Measurements from ENCODE around the gene BEAN1.
"Not testable (repeated sequence)": the region's sequence is repeated elsewhere in the genome, so short reads cannot be mapped to it uniquely, and the experiment has no call there.

Gene BEAN1

DNA sequence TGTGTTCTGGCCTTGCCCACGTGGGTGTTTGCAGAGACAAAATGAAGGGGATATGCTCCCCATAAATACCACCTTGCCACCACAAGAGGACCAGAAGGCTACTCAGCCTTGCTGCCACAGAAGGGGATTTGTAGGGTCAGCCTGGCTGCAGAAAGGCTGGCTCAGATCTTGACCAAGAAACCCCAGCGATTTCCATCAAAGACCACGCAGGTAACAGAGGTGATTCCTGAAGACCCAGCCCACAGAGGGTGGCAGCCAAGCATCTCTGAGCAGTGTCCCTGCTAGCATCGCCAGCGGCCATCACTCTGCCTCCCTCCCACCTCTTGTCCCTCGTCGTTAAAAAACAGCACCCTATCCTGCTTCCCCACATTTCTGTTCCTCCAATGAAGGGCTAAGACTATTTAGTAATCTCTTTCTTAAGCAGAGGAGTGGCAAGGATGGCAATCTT is 54.9 kb downstream of the BEAN1 start:
- in situ Hi-C loops (cut with MboI; ENCODE audit: low sequenced_read_pairs): no loop called here

DNA sequence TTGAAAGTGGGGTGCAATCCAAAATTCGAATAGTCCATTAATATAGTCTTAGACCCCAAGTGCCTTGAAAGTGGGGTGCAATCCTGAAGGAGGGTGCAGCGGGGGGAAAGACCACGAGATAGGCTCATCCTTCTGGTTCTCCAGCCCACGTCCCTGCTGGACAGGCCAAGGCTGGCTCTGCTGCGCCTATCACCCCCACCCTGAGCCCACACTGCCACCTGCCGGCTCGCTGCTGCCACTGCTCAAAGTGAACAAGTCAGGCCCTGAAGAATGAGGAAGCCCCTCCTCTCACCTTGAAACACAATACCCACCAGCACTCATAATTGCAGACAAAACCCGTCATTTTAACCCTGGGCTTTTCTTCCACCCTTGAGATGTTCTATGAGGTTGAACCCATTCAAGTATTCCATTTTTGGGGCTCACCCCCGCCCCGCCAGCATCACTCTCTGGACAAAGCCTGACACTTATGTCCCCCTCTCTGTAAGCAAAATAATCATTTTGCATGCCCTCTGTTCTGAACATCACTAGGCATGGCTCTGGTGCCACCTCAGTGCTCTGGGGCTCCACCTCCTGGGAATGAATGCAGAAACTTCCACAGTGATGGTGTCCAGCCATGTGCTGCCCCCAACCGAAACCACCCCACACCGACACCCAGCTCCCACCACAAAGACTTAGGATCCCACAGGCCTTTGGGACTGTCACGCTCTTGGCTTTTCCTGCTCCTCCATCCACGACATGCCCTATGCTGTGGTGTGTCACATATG is 56.8 kb downstream of the BEAN1 start:
- in situ Hi-C loops (cut with MboI; ENCODE audit: low sequenced_read_pairs): no loop called here

DNA sequence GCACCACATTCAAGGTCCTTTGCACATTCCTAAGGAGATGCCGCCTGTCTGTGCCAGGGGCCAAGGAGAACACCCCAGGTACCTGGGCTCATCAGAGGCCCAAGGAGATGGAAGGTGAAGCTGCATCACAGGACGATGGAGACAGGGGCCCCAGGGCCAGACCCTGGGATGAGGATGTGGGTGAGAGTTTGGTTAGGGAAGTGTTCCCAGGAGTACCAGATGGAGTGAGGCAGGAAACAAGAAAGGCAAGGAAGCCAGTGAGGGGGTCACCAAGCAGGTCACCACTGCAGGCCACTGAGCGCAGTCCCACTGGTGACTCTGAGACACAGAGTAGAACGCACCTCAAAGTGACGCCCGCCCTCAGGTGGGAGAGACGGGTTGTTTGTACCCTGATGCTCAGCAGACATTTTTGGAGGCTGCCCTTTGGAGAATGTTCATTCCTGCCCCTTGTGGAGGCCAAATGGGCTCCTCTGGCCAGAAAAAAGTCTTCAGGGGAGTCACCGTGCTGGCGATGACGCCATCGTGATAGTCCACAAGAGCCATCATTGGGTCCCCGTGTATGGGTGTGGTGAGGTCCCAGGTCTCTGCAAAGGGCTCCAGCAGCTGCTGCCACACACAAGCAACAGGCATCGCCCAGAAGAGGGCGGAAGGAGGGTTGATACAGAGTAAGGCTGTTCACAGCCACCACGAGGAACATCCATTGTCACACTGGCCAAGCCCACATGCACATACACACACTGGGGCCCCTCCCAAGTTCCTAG is 57.5 kb downstream of the BEAN1 start:
- in situ Hi-C loops (cut with MboI; ENCODE audit: low sequenced_read_pairs): no loop called here

DNA sequence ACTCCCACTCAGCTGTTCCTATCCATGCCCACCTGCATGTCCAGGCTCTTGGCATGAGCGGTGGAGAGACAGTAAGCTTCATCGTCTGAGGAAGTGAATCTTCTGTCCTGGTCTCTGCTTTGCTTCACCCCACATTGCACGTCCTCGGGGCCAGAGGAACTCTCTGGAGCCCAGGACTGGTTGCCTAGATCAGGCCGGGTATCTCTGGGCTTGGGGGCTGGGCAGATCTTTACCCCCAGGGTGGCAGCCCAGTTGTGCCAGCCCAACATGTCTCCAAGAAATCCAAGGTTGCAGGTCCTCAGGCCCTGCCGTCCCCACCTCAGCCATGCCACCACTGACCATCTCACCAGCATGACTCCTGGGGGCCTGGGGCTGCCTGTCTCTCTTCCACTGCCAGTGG is 58.3 kb downstream of the BEAN1 start:
- in situ Hi-C loops (cut with MboI; ENCODE audit: low sequenced_read_pairs): no loop called here

DNA sequence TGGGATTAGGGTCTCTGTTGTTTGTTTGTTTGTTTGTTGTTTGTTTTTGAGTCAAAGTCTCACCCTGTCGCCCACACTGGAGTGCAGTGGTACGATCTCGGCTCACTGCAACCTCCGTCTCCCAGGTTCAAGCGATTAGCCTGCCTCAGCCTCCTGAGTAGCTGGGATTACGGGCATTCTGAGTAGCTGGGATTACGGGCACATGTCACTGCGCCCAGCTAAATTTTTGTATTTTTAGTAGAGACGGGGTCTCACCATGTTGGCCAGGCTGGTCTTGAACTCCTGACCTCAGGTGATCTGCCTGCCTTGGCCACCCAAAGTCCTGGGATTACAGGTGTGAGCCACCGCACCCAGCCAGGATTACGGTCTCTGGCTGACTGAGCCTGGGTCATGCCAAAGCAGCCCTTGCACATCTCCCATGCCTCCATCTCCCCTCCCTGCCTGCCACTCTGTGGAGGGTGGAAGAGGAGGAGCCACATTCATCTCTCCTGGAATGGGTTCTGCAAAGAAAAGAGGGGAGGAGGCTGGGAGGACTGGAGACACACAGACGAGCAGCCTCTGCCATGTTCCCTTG is 59.2 kb downstream of the BEAN1 start:
- in situ Hi-C loops (cut with MboI; ENCODE audit: low sequenced_read_pairs): no loop called here

DNA sequence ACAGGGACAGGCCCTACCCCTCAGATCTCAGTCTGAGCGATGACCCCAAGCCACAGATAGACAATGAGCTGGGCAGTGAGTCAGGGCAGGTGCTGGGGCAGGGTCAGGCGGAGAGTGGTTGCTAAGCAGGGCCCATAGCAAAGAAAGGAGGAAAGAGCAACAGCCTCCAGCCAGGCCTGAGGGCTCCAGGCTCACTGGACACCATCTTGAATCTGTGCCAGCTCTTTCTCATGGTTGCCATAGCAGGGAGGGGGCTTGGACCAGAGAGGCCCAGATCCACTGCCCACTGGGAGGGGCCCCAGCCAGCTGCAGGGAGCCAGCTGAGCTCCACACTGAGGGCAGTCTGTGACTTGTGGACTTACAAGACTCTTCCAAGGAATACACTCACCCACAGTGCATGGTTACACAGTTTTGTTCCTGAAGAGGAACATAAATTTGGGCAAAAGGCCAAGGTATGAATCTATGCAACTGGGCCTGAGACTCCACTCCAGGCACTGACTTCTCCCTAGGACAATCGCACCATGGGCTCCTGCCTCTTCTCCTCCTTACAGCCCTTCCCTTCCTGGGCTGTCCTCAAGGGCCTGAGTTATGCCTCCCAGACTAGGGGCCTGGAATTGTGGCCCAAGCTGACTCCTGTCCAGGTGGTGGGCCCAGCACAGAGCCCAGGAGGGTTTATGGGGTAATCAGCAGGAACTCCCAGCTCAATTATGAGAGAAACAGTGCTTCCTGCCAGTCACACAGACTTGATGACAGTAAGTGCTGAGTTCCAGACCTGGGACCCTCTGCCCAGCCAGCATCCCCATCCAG is 59.9 kb downstream of the BEAN1 start:
- in situ Hi-C loops (cut with MboI; ENCODE audit: low sequenced_read_pairs): no loop called here

DNA sequence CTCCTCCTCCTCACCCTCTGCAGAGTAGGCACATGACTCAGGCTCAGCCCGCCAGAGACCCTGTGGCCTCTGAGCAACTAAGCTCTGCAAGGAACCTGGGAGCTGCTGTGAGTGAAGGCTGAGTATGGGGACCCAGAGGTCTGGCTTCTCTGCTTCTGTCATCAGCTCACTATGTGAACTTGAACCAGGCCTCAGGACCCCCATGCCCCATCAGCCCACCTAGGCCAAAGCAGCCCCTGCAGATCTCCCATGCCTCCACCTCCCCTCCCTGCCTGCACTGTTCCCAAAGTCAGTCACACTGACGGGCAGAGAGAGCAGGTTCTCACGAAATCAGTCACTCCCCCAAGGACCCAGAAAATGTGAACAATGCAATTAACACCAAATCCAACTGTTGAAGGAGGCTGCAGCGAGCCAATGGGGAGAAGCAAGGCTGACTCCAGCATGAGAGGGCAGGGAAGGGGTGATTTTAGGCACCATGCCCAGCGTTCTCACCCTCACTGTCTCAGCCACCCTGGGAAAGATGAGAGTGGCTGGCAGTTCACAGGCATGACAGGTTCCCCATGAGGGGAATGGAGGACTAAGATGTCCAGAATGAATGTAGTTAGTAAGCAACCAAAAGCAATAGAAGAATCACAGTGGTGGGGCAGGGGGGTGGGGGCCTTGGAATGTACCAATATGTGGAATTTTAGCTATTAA is 60.6 kb downstream of the BEAN1 start:
- in situ Hi-C loops (cut with MboI; ENCODE audit: low sequenced_read_pairs): no loop called here

DNA sequence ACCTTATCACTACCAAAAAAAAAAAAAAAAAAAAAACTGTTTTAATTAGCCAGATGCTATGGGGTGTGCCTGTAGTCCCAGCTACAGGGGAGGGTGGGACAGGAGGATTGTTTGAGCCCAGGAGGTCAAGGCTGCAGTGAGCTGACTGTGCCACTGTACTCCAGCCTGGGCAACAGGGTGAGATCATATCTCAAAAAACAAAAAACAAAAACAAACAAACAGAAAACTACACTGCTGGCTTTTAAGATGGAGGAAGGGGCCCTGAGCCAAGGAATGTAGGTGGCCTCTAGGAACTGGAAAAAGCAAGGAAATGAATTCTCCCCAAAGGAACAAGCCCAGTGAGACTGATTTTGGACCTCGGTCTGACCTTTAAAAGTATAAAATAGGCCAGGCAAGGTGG is 61.4 kb downstream of the BEAN1 start:
- in situ Hi-C loops (cut with MboI; ENCODE audit: low sequenced_read_pairs): no loop called here

DNA sequence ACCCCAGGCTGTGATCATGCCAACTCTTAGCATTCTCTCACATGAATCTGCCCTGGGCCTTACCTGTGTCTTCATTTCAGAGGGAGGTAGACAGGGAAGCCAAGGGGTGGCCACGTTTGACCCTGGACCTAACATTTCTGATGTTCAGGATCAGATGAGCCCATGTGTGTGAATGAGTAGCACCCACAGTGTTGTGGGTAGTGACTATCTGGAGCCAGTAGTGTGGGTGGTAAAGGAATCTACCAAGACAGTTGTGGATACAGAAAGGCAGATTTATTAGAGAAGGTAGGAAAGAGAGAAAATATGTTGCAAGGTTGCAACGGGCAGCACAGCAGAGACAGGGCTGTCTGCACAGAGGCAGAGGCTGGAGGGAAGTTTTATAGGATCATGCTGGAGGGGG is 62.3 kb downstream of the BEAN1 start:
- in situ Hi-C loops (cut with MboI; ENCODE audit: low sequenced_read_pairs): no loop called here

DNA sequence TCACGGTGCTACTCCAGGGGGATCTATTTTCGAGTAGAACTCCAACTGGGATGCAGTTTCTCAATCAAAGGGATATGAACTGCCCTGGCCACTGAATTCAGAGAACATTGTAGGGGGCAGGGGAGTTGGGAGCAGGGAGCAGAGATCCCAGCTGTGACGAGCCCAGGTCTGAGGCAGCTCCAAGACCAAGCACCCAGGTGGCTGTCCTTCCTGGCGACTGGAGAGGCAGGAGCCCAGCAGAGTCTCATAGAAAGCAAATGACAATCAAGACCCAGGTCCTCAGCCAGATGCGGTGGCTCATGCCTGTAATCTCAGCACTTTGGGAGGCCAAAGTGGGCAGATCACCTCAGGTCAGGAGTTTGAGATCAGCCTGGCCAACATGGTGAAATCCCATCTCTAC is 62.7 kb downstream of the BEAN1 start:
- in situ Hi-C loops (cut with MboI; ENCODE audit: low sequenced_read_pairs): no loop called here

DNA sequence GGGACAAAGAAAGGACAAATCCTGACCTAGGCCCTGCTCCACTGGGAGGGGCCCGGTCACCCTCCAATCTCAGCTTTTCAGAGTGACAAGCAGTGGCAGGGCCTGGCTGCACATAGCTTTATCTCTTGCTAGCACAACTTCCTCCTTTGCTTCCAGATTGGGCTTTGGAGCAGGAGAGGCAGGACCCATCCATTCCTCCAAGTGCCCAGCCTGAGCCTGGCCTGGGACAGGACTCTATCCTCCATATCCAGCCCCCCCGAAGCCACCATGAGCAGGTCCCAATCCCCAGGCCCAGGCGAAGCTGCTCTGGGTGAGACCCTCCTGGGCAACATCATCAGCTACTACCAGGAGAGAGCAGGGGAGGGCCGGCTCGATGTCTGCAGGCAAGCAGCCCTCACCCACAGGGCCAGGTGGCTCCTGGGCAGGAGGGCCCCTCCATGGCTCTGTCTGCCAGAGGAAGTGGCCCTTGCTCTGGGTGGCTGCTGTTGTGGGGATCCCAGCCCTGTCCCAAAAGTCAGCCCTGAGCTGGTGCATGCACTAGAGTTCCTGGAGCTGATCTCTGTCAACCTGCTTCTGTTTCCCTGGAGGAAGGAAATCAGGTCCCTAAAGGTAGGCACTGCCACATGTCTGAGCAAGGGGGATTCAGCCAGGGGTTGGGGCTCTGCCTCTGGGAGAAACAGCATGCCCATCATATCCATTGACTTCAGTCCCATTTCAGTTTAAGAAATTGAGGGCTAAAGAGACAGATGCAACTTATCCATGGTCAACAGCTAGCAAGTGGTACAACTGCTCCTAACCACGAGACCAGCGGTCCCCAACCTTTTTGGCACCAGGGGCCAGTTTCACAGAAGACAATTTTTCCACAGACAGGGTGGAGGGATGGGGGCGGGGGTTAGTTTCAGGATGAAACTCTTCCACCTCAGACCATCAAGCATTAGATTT is 64.0 kb downstream of the BEAN1 start:
- in situ Hi-C loops (cut with MboI; ENCODE audit: low sequenced_read_pairs): no loop called here

DNA sequence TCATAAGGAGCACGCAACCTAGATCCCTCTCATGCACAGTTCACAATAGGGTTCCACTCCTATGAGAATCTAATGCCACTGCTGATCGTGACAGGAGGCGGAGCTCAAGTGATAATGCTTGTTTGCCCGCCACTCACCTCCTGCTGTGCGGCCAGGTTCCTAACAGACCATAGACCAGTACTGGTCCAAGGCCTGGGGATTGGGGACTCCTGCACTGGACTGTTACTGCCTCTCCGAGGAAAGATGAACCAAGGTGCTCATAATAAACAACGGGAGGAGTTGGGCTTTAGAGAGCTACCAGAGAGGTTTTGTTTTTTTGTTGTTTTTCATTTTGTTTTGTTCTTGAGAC is 64.6 kb downstream of the BEAN1 start:
- in situ Hi-C loops (cut with MboI; ENCODE audit: low sequenced_read_pairs): no loop called here

DNA sequence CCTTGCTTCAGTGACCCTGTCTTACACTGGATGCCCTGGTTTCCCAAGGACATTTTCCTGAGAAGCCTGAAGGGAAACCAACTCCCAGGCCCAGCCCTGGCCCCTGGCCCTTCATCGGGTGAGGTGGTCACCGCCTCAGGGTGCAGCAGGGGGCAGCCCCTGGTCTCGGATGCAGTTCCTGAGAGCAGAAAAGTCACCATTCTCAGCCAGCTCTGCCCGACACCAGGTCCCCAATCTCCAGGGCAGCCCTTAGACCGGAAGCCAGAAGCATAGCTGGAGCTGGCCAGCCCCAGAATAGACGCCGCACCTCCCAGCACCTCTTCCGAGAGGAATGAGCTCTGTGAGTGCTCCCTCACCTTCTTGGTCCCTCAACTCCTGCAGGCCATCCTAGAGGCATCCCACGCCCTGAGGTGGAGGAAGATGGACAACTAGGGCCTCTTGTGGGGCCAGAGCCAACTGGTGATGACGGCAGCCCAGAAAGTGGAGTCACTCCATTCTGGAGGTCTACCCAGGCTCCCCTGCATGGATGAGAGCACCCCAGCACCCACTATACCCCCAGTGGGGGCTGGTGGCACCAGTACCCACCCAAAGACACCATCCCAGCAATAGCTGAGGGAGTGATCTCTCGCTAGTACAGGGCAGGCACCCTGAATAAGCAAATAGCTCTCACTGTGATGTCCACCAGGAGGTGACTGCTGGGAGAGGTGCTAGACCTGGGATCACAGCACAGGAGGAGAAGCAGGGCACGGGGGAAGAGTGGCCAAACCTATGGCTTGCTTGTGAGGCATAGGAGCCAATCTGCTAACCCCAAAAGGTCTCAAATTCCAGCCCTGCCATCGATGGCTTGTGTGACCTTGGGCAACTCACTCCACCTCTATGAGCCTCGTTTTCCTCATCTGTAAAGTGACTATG is 66.7 kb downstream of the BEAN1 start:
- in situ Hi-C loops (cut with MboI; ENCODE audit: low sequenced_read_pairs): no loop called here

DNA sequence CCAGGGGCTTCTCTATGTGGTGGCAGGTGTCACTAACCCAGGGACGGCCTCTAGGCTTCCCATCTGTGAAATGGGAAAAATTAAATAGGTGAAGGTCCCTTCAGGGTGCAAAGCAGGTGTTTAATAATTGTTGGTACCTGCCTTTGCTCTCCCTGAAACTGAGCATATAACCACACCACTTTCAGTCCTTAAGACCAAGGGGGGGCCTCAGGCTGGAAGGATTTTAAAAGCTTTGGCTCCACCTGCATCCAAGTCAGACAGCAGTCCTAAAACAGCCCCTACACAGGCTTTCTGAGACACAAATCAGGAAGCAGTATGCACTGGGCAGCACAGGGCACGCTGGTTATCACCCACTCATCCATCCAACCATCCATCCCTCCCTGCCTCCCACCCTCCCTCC is 67.8 kb downstream of the BEAN1 start:
- in situ Hi-C loops (cut with MboI; ENCODE audit: low sequenced_read_pairs): no loop called here

DNA sequence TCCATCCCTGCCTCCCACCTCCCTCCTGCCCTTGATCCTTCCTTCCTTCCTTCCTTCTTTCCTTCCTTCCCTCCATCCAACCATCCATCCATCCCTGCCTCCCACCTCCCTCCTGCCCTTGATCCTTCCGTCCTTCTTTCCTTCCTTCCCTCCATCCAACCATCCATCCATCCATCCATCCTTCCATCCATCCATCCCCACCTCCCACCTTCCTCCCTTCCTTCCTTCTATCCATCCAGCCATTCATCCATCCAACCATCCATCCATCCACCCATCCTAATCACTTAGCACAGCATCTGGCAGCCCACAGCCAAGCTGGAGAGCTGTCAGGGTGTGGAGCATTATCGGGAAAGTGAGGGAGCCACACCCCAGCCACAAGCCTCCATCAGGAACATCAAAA is 68.3 kb downstream of the BEAN1 start:
- in situ Hi-C loops (cut with MboI; ENCODE audit: low sequenced_read_pairs): no loop called here

DNA sequence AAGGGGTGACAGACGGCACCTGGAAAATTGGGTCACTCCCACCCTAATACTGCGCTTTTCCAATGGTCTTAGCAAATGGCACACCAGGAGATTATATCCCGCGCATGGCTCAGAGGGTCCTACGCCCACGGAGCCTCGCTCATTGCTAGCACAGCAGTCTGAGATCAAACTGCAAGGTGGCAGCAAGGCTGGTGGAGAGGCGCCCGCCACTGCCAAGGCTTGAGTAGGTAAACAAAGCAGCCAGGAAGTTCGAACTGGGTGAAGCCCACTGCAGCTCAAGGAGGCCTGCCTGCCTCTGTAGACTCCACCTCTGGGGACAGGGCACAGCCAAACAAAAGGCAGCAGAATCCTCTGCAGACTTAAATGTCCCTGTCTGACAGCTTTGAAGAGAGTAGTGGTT is 69.1 kb downstream of the BEAN1 start:
- in situ Hi-C loops (cut with MboI; ENCODE audit: low sequenced_read_pairs): not testable (repeated sequence)

DNA sequence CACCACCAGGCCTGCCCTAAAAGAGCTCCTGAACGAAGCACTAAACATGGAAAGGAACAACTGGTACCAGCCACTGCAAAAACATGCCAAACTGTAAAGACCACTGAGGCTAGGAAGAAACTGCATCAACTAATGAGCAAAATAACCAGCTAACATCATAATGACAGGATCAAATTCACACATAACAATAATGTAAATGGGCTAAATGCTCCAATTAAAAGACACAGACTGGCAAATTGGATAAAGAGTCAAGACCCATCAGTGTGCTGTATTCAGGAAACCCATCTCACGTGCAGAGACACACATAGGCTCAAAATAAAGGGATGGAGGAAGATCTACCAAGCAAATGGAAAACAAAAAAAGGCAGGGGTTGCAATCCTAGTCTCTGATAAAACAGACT is 70.8 kb downstream of the BEAN1 start:
- in situ Hi-C loops (cut with MboI; ENCODE audit: low sequenced_read_pairs): not testable (repeated sequence)

DNA sequence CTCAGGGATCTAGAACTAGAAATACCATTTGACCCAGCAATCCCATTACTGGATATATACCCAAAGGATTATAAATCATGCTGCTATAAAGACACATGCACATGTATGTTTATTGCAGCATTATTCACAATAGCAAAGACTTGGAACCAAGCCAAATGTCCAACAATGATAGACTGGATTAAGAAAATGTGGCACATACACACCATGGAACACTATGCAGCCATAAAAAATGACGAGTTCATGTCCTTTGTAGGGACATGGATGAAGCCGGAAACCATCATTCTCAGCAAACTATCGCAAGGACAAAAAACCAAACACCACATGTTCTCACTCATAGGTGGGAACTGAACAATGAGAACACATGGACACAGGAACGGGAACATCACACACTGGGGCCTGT is 74.5 kb downstream of the BEAN1 start:
- in situ Hi-C loops (cut with MboI; ENCODE audit: low sequenced_read_pairs): not testable (repeated sequence)

Data from HL-60/S4 treated with phorbol 12-myristate 13-acetate at 8.2 ng/mL for 4 days and 3 days (cell line).